K562 (cell line): Measurements from ENCODE around the gene NUDT9. TPM values are rescaled to one million over a fixed set of nuclear protein-coding genes. Genes with fewer than 3 reads are reported as not detected.
A peak's percentile ranks its signal among the peaks of the same experiment; 100 is the strongest.

Source experiments
- BRD9 ChIP-seq: fragments of 450-650 bp; IDR thresholded peaks from 2 replicates; pipeline ENCODE4 v1.6.1; 2018; ENCODE audit warnings: low read depth; ENCODE audit not compliant: partially characterized antibody
- CEBPG ChIP-seq, 3 experiments: fragments of 200-800 bp in 1 of 3; sonication (Bioruptor generic) in 1 of 3; sonication (generic) in 1 of 3; formaldehyde crosslinking in 1 of 3; IDR thresholded peaks in 2 of 3; conservative IDR thresholded peaks in 1 of 3; 2 replicates each; pipeline versions ENCODE4 v1.6.1 to v1.8.0; 2016 to 2022; ENCODE audit warnings: missing compliant biosample characterization in 2 of 3, missing genetic modification characterization in 2 of 3, mild to moderate bottlenecking in 1 of 3, missing genetic modification reagents in 1 of 3
- CEBPZ ChIP-seq: fragments of 150-350 bp; IDR thresholded peaks from 2 replicates; pipeline ENCODE4 v1.6.1; 2014; ENCODE audit warnings: low read depth, mild to moderate bottlenecking, low read length, borderline replicate concordance
- CREB1 ChIP-seq, 2 experiments: sonication (generic) in 1 of 2; formaldehyde crosslinking in 1 of 2; IDR thresholded peaks; 2 replicates each; pipeline versions ENCODE4 v1.6.1 to v1.8.0; 2012 to 2022; ENCODE audit warnings: inconsistent platforms in 1 of 2, mild to moderate bottlenecking in 1 of 2, missing genetic modification reagents in 1 of 2, moderate library complexity in 1 of 2
- IRF9 ChIP-seq: fragments of 450-650 bp; IDR thresholded peaks from 2 replicates; pipeline ENCODE4 v1.6.1; 2016; ENCODE audit warnings: missing biosample characterization, missing genetic modification characterization
- KDM2B ChIP-seq: fragments of 250-450 bp; sonication (Bioruptor Pico); IDR thresholded peaks from 2 replicates; pipeline ENCODE4 v1.8.0; 2021; ENCODE audit warnings: mild to moderate bottlenecking, moderate library complexity
- LCOR ChIP-seq: sonication (generic); formaldehyde crosslinking; IDR thresholded peaks from 2 replicates; pipeline ENCODE4 v1.8.0; 2022; ENCODE audit warnings: mild to moderate bottlenecking, missing genetic modification reagents
- MED1 ChIP-seq: sonication (generic); formaldehyde crosslinking; IDR thresholded peaks from 2 replicates; pipeline ENCODE4 v1.8.1; 2023; ENCODE audit warnings: missing genetic modification reagents, borderline replicate concordance
- MTA3 ChIP-seq: fragments of 450-650 bp; formaldehyde crosslinking; IDR thresholded peaks from 2 replicates; pipeline ENCODE4 v1.6.1; 2017; ENCODE audit warnings: mild to moderate bottlenecking, borderline replicate concordance
- NRF1 ChIP-seq, 2 experiments: fragments of 450-650 bp; IDR thresholded peaks in 1 of 2; conservative IDR thresholded peaks in 1 of 2; 2 replicates each; pipeline ENCODE4 v1.6.1; 2014; ENCODE audit warnings: mild to moderate bottlenecking in 2 of 2
- PML ChIP-seq: IDR thresholded peaks from 2 replicates; pipeline ENCODE4 v1.6.1; 2012; ENCODE audit warnings: low read length, inconsistent platforms
- RBFOX2 ChIP-seq: fragments of 200-400 bp; formaldehyde crosslinking; IDR thresholded peaks from 2 replicates; pipeline ENCODE4 v1.6.1; 2017; ENCODE audit warnings: low read depth, mild to moderate bottlenecking, low read length, moderate library complexity
- RBM22 ChIP-seq: fragments of 200-400 bp; formaldehyde crosslinking; IDR thresholded peaks from 2 replicates; pipeline ENCODE4 v1.6.1; 2018; ENCODE audit warnings: low read length, low read depth; ENCODE audit not compliant: poor library complexity, severe bottlenecking
- SREBF1 ChIP-seq: fragments of 150-350 bp; IDR thresholded peaks from 2 replicates; pipeline ENCODE4 v1.6.1; 2014; ENCODE audit warnings: antibody characterized with exemption, low read depth, low read length, borderline replicate concordance
- TAF9B ChIP-seq: fragments of 450-650 bp; IDR thresholded peaks from 2 replicates; pipeline ENCODE4 v1.6.1; 2018; ENCODE audit warnings: mild to moderate bottlenecking; ENCODE audit not compliant: partially characterized antibody
- TCFL5 ChIP-seq: fragments of 250-450 bp; sonication (Bioruptor Pico); conservative IDR thresholded peaks from 2 replicates; pipeline ENCODE4 v1.6.1; 2021; ENCODE audit warnings: mild to moderate bottlenecking, moderate library complexity, matching md5 sums
- TEAD1 ChIP-seq, 2 experiments: fragments of 450-650 bp in 1 of 2; sonication (generic) in 1 of 2; formaldehyde crosslinking; IDR thresholded peaks; 2 replicates each; pipeline versions ENCODE4 v1.4.0 to v1.8.0; 2020 to 2022; ENCODE audit warnings: mild to moderate bottlenecking in 2 of 2, missing genetic modification reagents in 1 of 2
- ZNF165 ChIP-seq: fragments of 250-450 bp; sonication (Bioruptor Pico); IDR thresholded peaks from 2 replicates; pipeline ENCODE4 v1.4.0; 2020; ENCODE audit warnings: borderline replicate concordance
- ZNF740 ChIP-seq, 3 experiments: fragments of 200-800 bp in 1 of 3; sonication (Bioruptor generic) in 1 of 3; sonication (generic) in 1 of 3; formaldehyde crosslinking in 1 of 3; IDR thresholded peaks; 2 replicates each; pipeline versions ENCODE4 v1.6.1 to v1.8.0; 2016 to 2022; ENCODE audit warnings: mild to moderate bottlenecking in 2 of 3, missing compliant biosample characterization in 2 of 3, missing genetic modification characterization in 2 of 3, missing genetic modification reagents in 1 of 3
- ZNF75A ChIP-seq: fragments of 450-650 bp; formaldehyde crosslinking; IDR thresholded peaks from 2 replicates; pipeline ENCODE4 v1.4.0; 2020; ENCODE audit warnings: mild to moderate bottlenecking
- ZNF79 ChIP-seq: fragments of 250-450 bp; sonication (Bioruptor Pico); IDR thresholded peaks from 2 replicates; pipeline ENCODE4 v1.4.0; 2020; ENCODE audit warnings: low read depth, mild to moderate bottlenecking, moderate library complexity
- polyA plus RNA-seq, 8 experiments: library from polyadenylated mRNA; depleted of rRNA in 4 of 8; stranded (reverse) in 5 of 8; unstranded in 3 of 8; fragments of >200 nt; fragmentation: Nextera tagmentation in 2 of 8; fragmentation: Illumina TruSeq in 1 of 8; extraction: Ambion mirVana in 2 of 8; extraction: Trizol in 1 of 8; gene quantifications; 2 replicates each; pipeline versions ENCODE4 v1.2.1 to v1.2.3, GENCODE V29; 2011 to 2014; ENCODE audit warnings: inconsistent platforms in 1 of 8, missing spikeins in 1 of 8
- total RNA-seq, 7 experiments: library from RNA; depleted of rRNA in 6 of 7; stranded (reverse); fragments of >200 nt in 6 of 7; fragmentation: Illumina TruSeq in 2 of 7; extraction: Trizol in 2 of 7; gene quantifications; 2 replicates each; pipeline versions ENCODE4 v1.2.1 to v1.2.3, GENCODE V29; 2011 to 2021; ENCODE audit warnings: low replicate concordance in 1 of 7

Gene NUDT9
- total and polyA plus RNA-seq, 9 of the 15 experiments (the other 6 are each of a cell fraction or from before 2014, with no cell fraction given) = 8.5 to 20.8 (median 18.0) TPM

GRCh38 chr4:87390891-87391575, 31.3 kb upstream of the NUDT9 start, which contains the start of gene HSD17B11 (continued):
- TF ChIP-seq NRF1 (conservative IDR thresholded peaks at IDR 0.05 in 1 of 2, IDR thresholded peaks at IDR 0.05 in 1 of 2) = peak; percentile 88 to 90
- TF ChIP-seq CEBPZ = no peak
- 0 out of 2 replicates have a peak, but pooled peaks have one; percentile 46 for TF ChIP-seq ZNF79 (CRISPR knock-in tag)
- no peak for TF ChIP-seq TEAD1 (CRISPR knock-in tag; IDR thresholded peaks at IDR 0.05)
- no peak for TF ChIP-seq TCFL5 (CRISPR knock-in tag)
- no peak for TF ChIP-seq ZNF165 (CRISPR knock-in tag)
- peak; percentile 85; the same call in 1 of the 2 replicates for TF ChIP-seq MTA3
- peak; percentile 90 for TF ChIP-seq RBFOX2
- peak; percentile 16; the same call in 1 of the 2 replicates for TF ChIP-seq CREB1 (IDR thresholded peaks at IDR 0.05)
- TF ChIP-seq CREB1 (CRISPR knock-in tag; IDR thresholded peaks at IDR 0.05) = no peak
- peak; percentile 97 for TF ChIP-seq CEBPG (CRISPR knock-in tag; IDR thresholded peaks at IDR 0.05)
- peak; percentile 93 to 97 for TF ChIP-seq CEBPG (tag; conservative IDR thresholded peaks at IDR 0.05 in 1 of 2, IDR thresholded peaks at IDR 0.05 in 1 of 2)
- TF ChIP-seq MED1 = no peak
- TF ChIP-seq LCOR (CRISPR knock-in tag) = peak; percentile 28; the same call in 1 of the 2 replicates
- TF ChIP-seq ZNF75A (CRISPR knock-in tag) = no peak
- TF ChIP-seq TAF9B = peak; percentile 69
- peak; percentile 57; the same call in 1 of the 2 replicates for TF ChIP-seq PML
- no peak for TF ChIP-seq KDM2B (CRISPR knock-in tag)
- TF ChIP-seq ZNF740 (CRISPR knock-in tag; IDR thresholded peaks at IDR 0.05) = peak; percentile 71
- peak in 1 of 2 experiments; percentile 69; a peak in 2 of 4 replicates for TF ChIP-seq ZNF740 (tag; IDR thresholded peaks at IDR 0.05)
- no peak for TF ChIP-seq SREBF1
- TF ChIP-seq RBM22 = no peak
- peak; percentile 77; the same call in 1 of the 2 replicates for TF ChIP-seq IRF9 (tag)
- no peak for TF ChIP-seq BRD9
